K562 (cell line): ENCODE measurements around the gene GRK4. TPM values are rescaled to one million over a fixed set of nuclear protein-coding genes. Genes with fewer than 3 reads are reported as not detected.

Experiments
- BCL6 ChIP-seq: fragments of 250-450 bp; sonication (Bioruptor Pico); IDR thresholded peaks from 2 replicates; pipeline ENCODE4 v1.4.0; 2020
- BHLHE40 ChIP-seq: IDR thresholded peaks from 2 replicates; pipeline ENCODE4 v1.6.1; 2011; ENCODE audit warnings: low read length, improper control_type of control experiment
- DDX20 ChIP-seq: fragments of 450-650 bp; IDR thresholded peaks from 2 replicates; pipeline ENCODE4 v1.6.1; 2016; ENCODE audit warnings: missing genetic modification characterization, low read depth, mild to moderate bottlenecking, missing compliant biosample characterization, moderate library complexity
- HOMEZ ChIP-seq: fragments of 250-450 bp; sonication (Bioruptor Pico); IDR thresholded peaks from 2 replicates; pipeline ENCODE4 v1.4.0; 2020; ENCODE audit warnings: mild to moderate bottlenecking, moderate library complexity
- JUND ChIP-seq, 2 experiments: IDR thresholded peaks; 2 replicates in 1 of 2; 3 replicates in 1 of 2; pipeline ENCODE4 v1.6.1; 2011; ENCODE audit warnings: borderline replicate concordance in 2 of 2, low read depth in 2 of 2, low read length in 2 of 2, improper control_type of control experiment in 1 of 2, missing biosample characterization in 1 of 2, missing genetic modification characterization in 1 of 2, missing genetic modification reagents in 1 of 2
- MTA1 ChIP-seq: fragments of 450-650 bp; IDR thresholded peaks from 2 replicates; pipeline ENCODE4 v1.6.1; 2017; ENCODE audit warnings: borderline replicate concordance
- NFIX ChIP-seq: fragments of 250-450 bp; sonication (Bioruptor Pico); IDR thresholded peaks from 2 replicates; pipeline ENCODE4 v1.4.0; 2020; ENCODE audit warnings: low read depth, mild to moderate bottlenecking, moderate library complexity
- NR1H2 ChIP-seq: sonication (generic); formaldehyde crosslinking; IDR thresholded peaks from 2 replicates; pipeline ENCODE4 v1.4.0; 2020; ENCODE audit warnings: mild to moderate bottlenecking, missing genetic modification reagents
- POLR2AphosphoS5 ChIP-seq: IDR thresholded peaks from 2 replicates; pipeline ENCODE4 v1.6.1; 2011; ENCODE audit warnings: mild to moderate bottlenecking, low read depth, low read length, moderate library complexity; ENCODE audit not compliant: control insufficient read depth, insufficient read depth
- RAD21 ChIP-seq, 2 experiments: fragments of 250-450 bp in 1 of 2; fragments of 450-650 bp in 1 of 2; sonication (Bioruptor Pico) in 1 of 2; formaldehyde crosslinking in 1 of 2; IDR thresholded peaks in 1 of 2; conservative IDR thresholded peaks in 1 of 2; 2 replicates each; pipeline versions ENCODE4 v1.4.0 to v1.8.0; 2020 to 2022; ENCODE audit warnings: mild to moderate bottlenecking in 2 of 2, moderate library complexity in 1 of 2
- TAF1 ChIP-seq: IDR thresholded peaks from 2 replicates; pipeline ENCODE4 v1.6.1; 2011; ENCODE audit warnings: mild to moderate bottlenecking, low read length, moderate library complexity; ENCODE audit not compliant: insufficient read depth, control insufficient read depth, severe bottlenecking; ENCODE audit errors: extremely low read depth
- TEAD2 ChIP-seq: fragments of 450-650 bp; IDR thresholded peaks from 2 replicates; pipeline ENCODE4 v1.6.1; 2016; ENCODE audit warnings: missing genetic modification characterization, control low read depth, missing compliant biosample characterization
- TFAP4 ChIP-seq: sonication (generic); formaldehyde crosslinking; IDR thresholded peaks from 2 replicates; pipeline ENCODE4 v1.8.0; 2022; ENCODE audit warnings: missing genetic modification reagents, mild to moderate bottlenecking, moderate library complexity, borderline replicate concordance
- U2AF2 ChIP-seq: fragments of 200-400 bp; formaldehyde crosslinking; optimal IDR thresholded peaks from 2 replicates; pipeline ENCODE3; 2017; ENCODE audit warnings: low read depth, mild to moderate bottlenecking, low read length
- ZBED1 ChIP-seq: IDR thresholded peaks from 2 replicates; pipeline ENCODE4 v1.6.1; 2014
- ZBTB49 ChIP-seq: sonication (generic); formaldehyde crosslinking; IDR thresholded peaks from 2 replicates; pipeline ENCODE4 v1.8.0; 2022; ENCODE audit warnings: missing genetic modification reagents, mild to moderate bottlenecking, borderline replicate concordance
- ZNF316 ChIP-seq: fragments of 450-650 bp; IDR thresholded peaks from 2 replicates; pipeline ENCODE4 v1.6.1; 2016
- ZNF395 ChIP-seq: fragments of 200-800 bp; sonication (Bioruptor generic); IDR thresholded peaks from 2 replicates; pipeline ENCODE4 v1.6.1; 2017; ENCODE audit warnings: missing genetic modification characterization, missing compliant biosample characterization
- ZNF586 ChIP-seq: fragments of 450-650 bp; formaldehyde crosslinking; conservative IDR thresholded peaks from 2 replicates; pipeline ENCODE4 v1.4.0; 2020; ENCODE audit warnings: mild to moderate bottlenecking, moderate library complexity
- ZNF699 ChIP-seq: fragments of 250-450 bp; sonication (Bioruptor Pico); IDR thresholded peaks from 2 replicates; pipeline ENCODE4 v1.8.0; 2021; ENCODE audit warnings: mild to moderate bottlenecking, moderate library complexity; ENCODE audit not compliant: insufficient replicate concordance
- ZSCAN32 ChIP-seq: fragments of 450-650 bp; formaldehyde crosslinking; IDR thresholded peaks from 2 replicates; pipeline ENCODE4 v1.4.0; 2020; ENCODE audit warnings: mild to moderate bottlenecking, moderate library complexity
- polyA plus RNA-seq, 8 experiments: library from polyadenylated mRNA; depleted of rRNA in 4 of 8; stranded (reverse) in 5 of 8; unstranded in 3 of 8; fragments of >200 nt; fragmentation: Nextera tagmentation in 2 of 8; fragmentation: Illumina TruSeq in 1 of 8; extraction: Ambion mirVana in 2 of 8; extraction: Trizol in 1 of 8; gene quantifications; 2 replicates each; pipeline versions ENCODE4 v1.2.1 to v1.2.3, GENCODE V29; 2011 to 2014; ENCODE audit warnings: inconsistent platforms in 1 of 8, missing spikeins in 1 of 8
- total RNA-seq, 7 experiments: library from RNA; depleted of rRNA in 6 of 7; stranded (reverse); fragments of >200 nt in 6 of 7; fragmentation: Illumina TruSeq in 2 of 7; extraction: Trizol in 2 of 7; gene quantifications; 2 replicates each; pipeline versions ENCODE4 v1.2.1 to v1.2.3, GENCODE V29; 2011 to 2021; ENCODE audit warnings: low replicate concordance in 1 of 7

The GRK4 gene
- total and polyA plus RNA-seq, 9 of the 15 experiments (the other 6 are each of a cell fraction or from before 2014, with no cell fraction given) = 1.1 to 4.8 (median 2.6) TPM

- no peak for TF ChIP-seq BCL6 (CRISPR knock-in tag)
- TF ChIP-seq TFAP4 (CRISPR knock-in tag) = no peak
- no peak for TF ChIP-seq U2AF2
- peak; percentile 49; the same call in 1 of the 2 replicates for TF ChIP-seq POLR2AphosphoS5
- no peak for TF ChIP-seq ZNF316
- TF ChIP-seq RAD21 (CRISPR knock-in tag; conservative IDR thresholded peaks at IDR 0.05 in 1 of 2, IDR thresholded peaks at IDR 0.05 in 1 of 2) = no peak
- TF ChIP-seq ZNF395 = no peak
- no peak for TF ChIP-seq ZBED1
- no peak for TF ChIP-seq HOMEZ (CRISPR knock-in tag)
- no peak for TF ChIP-seq ZNF586 (CRISPR knock-in tag)
- TF ChIP-seq MTA1 = no peak
- TF ChIP-seq JUND (IDR thresholded peaks at IDR 0.05; ENCODE audit: borderline replicate concordance, low read depth, low read length) = peak; percentile 13; the same call in 1 of the 2 replicates
- no peak for TF ChIP-seq JUND (tag; IDR thresholded peaks at IDR 0.05; ENCODE audit: borderline replicate concordance, low read depth, low read length)
- no peak for TF ChIP-seq ZBTB49
- TF ChIP-seq TAF1 = no peak
- TF ChIP-seq DDX20 (tag) = no peak
- no peak for TF ChIP-seq ZNF699 (CRISPR knock-in tag)
- no peak for TF ChIP-seq ZSCAN32 (CRISPR knock-in tag)
- no peak for TF ChIP-seq TEAD2 (tag)
- TF ChIP-seq NR1H2 = no peak
- no peak for TF ChIP-seq BHLHE40
- TF ChIP-seq NFIX (CRISPR knock-in tag) = no peak
- TF ChIP-seq, all 486 proteins: peak for 33
These were observed 50.5 kb downstream of the GRK4 start (continued) for GRCh38 chr4:3013839-3014350.
